Panc1 (cell line): ENCODE measurements around the gene SLC26A11. TPM values are rescaled to one million over a fixed set of nuclear protein-coding genes. Genes with fewer than 3 reads are reported as not detected.
"Not testable (repeated sequence)": the region's sequence is repeated elsewhere in the genome, so short reads cannot be mapped to it uniquely, and the experiment has no call there.

Experiments
- ATAC-seq: fragments of 200-7000 bp; cut with Tn5 transposase; 2 replicates; pipeline ENCODE4 v1.9.1; 2020; ENCODE audit warnings: mild to moderate bottlenecking, moderate library complexity
- BruUV-seq: library from RNA; stranded (reverse); fragments of 400-500 nt; replicated peaks from 2 replicates; lab custom pipeline; 2021; lab: Mats Ljungman, UMichigan
- CTCF ChIA-PET: fragments of 300-600 bp; sonication (Branson Sonifier 250); formaldehyde crosslinking; loops from one replicate; lab custom pipeline; 2022; ENCODE audit warnings: antibody characterized with exemption; lab: Charles Lee
- POLR2A ChIA-PET: fragments of 300-600 bp; sonication (Branson Sonifier 250); formaldehyde crosslinking; loops from one replicate; lab custom pipeline; 2022; ENCODE audit warnings: antibody characterized with exemption; lab: Charles Lee
- DNase-seq: peaks from one replicate; pipeline ENCODE4 v3.0.0-alpha.2; 2010; ENCODE audit warnings: low read depth, low spot score
- H3K27ac ChIP-seq: 2 replicates; pipeline ENCODE4 v1.5.1; 2011; ENCODE audit warnings: mild to moderate bottlenecking, low read length, inconsistent platforms
- H3K27me3 ChIP-seq: fragments of 200-500 bp; sonication (Bioruptor generic); 2 replicates; pipeline ENCODE4 v1.6.0; 2014; ENCODE audit warnings: low read length, inconsistent platforms; ENCODE audit not compliant: control insufficient read depth, insufficient read depth
- H3K36me3 ChIP-seq: fragments of 200-500 bp; sonication (Bioruptor generic); 2 replicates; pipeline ENCODE4 v1.5.1; 2014; ENCODE audit warnings: inconsistent platforms, mild to moderate bottlenecking, low read length, moderate library complexity; ENCODE audit not compliant: control insufficient read depth, insufficient read depth
- H3K4me1 ChIP-seq: 2 replicates; pipeline ENCODE4 v1.5.1; 2011; ENCODE audit warnings: inconsistent platforms, mild to moderate bottlenecking, low read length, moderate library complexity; ENCODE audit not compliant: control insufficient read depth, insufficient read depth
- H3K4me3 ChIP-seq, 2 experiments: 2 replicates each; pipeline ENCODE4 v1.5.1; 2011 to 2012; ENCODE audit warnings: low read depth in 2 of 2, low read length in 2 of 2, mild to moderate bottlenecking in 2 of 2, inconsistent platforms in 1 of 2, moderate library complexity in 1 of 2
- H3K9me3 ChIP-seq: fragments of 200-500 bp; sonication (Bioruptor generic); 2 replicates; pipeline ENCODE4 v1.5.1; 2014; ENCODE audit warnings: low read depth, mild to moderate bottlenecking, inconsistent platforms, low read length, moderate library complexity; ENCODE audit not compliant: control insufficient read depth, insufficient read depth
- POLR2AphosphoS5 ChIP-seq: IDR thresholded peaks from 2 replicates; pipeline ENCODE4 v1.6.1; 2012; ENCODE audit warnings: mild to moderate bottlenecking, low read depth, low read length, moderate library complexity
- SIN3A ChIP-seq: IDR thresholded peaks from 2 replicates; pipeline ENCODE4 v1.6.1; 2012; ENCODE audit warnings: low read depth, mild to moderate bottlenecking, low read length, moderate library complexity, borderline replicate concordance; ENCODE audit not compliant: insufficient read depth
- TCF7L2 ChIP-seq: IDR thresholded peaks from 2 replicates; pipeline ENCODE4 v1.6.1; 2011; ENCODE audit warnings: mild to moderate bottlenecking, low read depth, low read length, inconsistent platforms
- in situ Hi-C: cut with HindIII; loops from 2 replicates; pipeline ENCODE4 v1.10.0; 2016; ENCODE audit warnings: low sequenced_read_pairs, low pct_unique_long_range_greater_than_20kb
- intact Hi-C: fragments of 100-400 bp; cut with micrococcal nuclease; formaldehyde crosslinking; loops from one replicate; pipeline ENCODE4 v1.10.0; 2022; ENCODE audit not compliant: unreplicated experiment
- total RNA-seq: library from RNA; stranded (reverse); gene quantifications from one replicate; pipeline ENCODE4 v1.2.1, GENCODE V29; 2021; ENCODE audit not compliant: unreplicated experiment
- TF ChIP-seq, protein P1 (sequence below): fragments of 450-650 bp; IDR thresholded peaks from 2 replicates; pipeline ENCODE4 v1.5.1; 2017; ENCODE audit warnings: mild to moderate bottlenecking
- TF ChIP-seq, protein P2 (sequence below), 2 experiments: IDR thresholded peaks; 2 replicates each; pipeline ENCODE4 v1.6.1; 2011 to 2012; ENCODE audit warnings: low read depth in 2 of 2, control low read depth in 1 of 2, low read length in 1 of 2, mild to moderate bottlenecking in 1 of 2, moderate library complexity in 1 of 2; ENCODE audit not compliant: insufficient read depth in 1 of 2

SLC26A11 gene
- total RNA-seq, 1 experiment from 2014 or later: 30.9 TPM

DNA sequence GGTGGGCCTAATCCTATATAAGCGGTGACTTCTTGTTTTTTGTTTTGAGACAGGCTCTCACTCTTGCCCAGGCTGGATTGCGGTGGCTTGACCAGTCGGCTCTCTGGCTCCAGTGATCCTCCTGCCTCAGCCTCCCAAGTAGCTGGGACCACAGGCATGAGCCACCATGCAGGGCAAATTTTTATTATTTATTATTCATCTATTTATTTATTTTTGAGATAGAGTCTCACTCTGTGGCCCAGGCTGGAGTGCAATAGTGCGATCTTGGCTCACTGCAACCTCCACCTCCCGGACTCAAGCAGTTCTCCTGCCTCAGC lies 35.8 kb downstream of the SLC26A11 start:
- ATAC-seq: no peak
- Histone ChIP-seq H3K4me3 (no peak overlapping the region), H3K27me3 (no peaks in the 10 kb centered on the region), H3K27ac (peak overlapping the region; percentile 98), H3K36me3 (no peaks in the 10 kb centered on the region; the same call in 1 of the 2 replicates), H3K9me3 (no peaks in the 10 kb centered on the region), H3K4me1 (peaks cover 67% of the 10 kb centered on the region)
- intact Hi-C loops: no loop called here
- no TSS peak for BruUV-seq
- POLR2A ChIA-PET: no interaction called here
- in situ Hi-C loops: no loop called here
- TF ChIP-seq, protein P1, sequence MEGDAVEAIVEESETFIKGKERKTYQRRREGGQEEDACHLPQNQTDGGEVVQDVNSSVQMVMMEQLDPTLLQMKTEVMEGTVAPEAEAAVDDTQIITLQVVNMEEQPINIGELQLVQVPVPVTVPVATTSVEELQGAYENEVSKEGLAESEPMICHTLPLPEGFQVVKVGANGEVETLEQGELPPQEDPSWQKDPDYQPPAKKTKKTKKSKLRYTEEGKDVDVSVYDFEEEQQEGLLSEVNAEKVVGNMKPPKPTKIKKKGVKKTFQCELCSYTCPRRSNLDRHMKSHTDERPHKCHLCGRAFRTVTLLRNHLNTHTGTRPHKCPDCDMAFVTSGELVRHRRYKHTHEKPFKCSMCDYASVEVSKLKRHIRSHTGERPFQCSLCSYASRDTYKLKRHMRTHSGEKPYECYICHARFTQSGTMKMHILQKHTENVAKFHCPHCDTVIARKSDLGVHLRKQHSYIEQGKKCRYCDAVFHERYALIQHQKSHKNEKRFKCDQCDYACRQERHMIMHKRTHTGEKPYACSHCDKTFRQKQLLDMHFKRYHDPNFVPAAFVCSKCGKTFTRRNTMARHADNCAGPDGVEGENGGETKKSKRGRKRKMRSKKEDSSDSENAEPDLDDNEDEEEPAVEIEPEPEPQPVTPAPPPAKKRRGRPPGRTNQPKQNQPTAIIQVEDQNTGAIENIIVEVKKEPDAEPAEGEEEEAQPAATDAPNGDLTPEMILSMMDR: no peak
- no peak for TF ChIP-seq POLR2AphosphoS5
- TF ChIP-seq, protein P2, sequence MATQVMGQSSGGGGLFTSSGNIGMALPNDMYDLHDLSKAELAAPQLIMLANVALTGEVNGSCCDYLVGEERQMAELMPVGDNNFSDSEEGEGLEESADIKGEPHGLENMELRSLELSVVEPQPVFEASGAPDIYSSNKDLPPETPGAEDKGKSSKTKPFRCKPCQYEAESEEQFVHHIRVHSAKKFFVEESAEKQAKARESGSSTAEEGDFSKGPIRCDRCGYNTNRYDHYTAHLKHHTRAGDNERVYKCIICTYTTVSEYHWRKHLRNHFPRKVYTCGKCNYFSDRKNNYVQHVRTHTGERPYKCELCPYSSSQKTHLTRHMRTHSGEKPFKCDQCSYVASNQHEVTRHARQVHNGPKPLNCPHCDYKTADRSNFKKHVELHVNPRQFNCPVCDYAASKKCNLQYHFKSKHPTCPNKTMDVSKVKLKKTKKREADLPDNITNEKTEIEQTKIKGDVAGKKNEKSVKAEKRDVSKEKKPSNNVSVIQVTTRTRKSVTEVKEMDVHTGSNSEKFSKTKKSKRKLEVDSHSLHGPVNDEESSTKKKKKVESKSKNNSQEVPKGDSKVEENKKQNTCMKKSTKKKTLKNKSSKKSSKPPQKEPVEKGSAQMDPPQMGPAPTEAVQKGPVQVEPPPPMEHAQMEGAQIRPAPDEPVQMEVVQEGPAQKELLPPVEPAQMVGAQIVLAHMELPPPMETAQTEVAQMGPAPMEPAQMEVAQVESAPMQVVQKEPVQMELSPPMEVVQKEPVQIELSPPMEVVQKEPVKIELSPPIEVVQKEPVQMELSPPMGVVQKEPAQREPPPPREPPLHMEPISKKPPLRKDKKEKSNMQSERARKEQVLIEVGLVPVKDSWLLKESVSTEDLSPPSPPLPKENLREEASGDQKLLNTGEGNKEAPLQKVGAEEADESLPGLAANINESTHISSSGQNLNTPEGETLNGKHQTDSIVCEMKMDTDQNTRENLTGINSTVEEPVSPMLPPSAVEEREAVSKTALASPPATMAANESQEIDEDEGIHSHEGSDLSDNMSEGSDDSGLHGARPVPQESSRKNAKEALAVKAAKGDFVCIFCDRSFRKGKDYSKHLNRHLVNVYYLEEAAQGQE (IDR thresholded peaks at IDR 0.05; ENCODE audit: insufficient read depth in 1 of 2, low read depth in 2 of 2, low read length in 1 of 2): no peak
- no peak for TF ChIP-seq TCF7L2
- TF ChIP-seq SIN3A: no peak
- CTCF ChIA-PET: interaction anchor here (0.6 kb wide), 1 partner anchor 154 kb away, joined by 5 read pairs; the partner anchor contains the start of gene GAA
- DNase-seq: no peak

DNA sequence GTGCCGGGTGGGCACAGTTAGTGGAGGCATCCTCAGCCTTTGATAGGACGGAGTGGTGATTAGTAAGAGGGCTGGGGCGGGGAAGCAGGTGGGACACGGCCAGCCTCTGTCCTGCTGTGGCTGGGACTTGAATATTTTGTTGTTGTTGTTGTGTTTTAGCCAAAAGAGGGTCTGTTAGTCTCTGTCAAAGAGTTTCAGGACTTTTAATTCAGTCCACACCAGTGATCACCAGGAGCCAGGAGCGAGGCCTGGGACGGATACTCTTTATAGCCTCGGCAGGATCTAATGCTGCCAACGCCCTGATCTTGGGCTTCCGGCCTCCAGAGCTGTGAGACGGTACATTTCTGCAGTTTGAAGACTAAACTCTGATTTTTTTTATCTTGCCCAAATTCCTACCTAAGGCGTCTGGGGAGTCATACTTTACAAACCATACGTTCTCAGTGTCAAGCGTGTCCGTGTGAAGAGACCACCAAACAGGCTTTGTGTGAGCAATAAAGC lies 37.5 kb downstream of the SLC26A11 start:
- DNase-seq (no peak), ATAC-seq (no peak)
- Histone ChIP-seq H3K9me3 (no peaks in the 10 kb centered on the region), H3K36me3 (no peaks in the 10 kb centered on the region; the same call in 1 of the 2 replicates), H3K4me1 (peaks cover 73% of the 10 kb centered on the region), H3K27me3 (no peaks in the 10 kb centered on the region), H3K27ac (peak overlapping the region; percentile 98), H3K4me3 (no peak overlapping the region)
- no peak for TF ChIP-seq SIN3A
- TF ChIP-seq, protein P1: no peak
- TF ChIP-seq, protein P2 (IDR thresholded peaks at IDR 0.05; ENCODE audit: insufficient read depth in 1 of 2, low read depth in 2 of 2, low read length in 1 of 2): no peak
- TF ChIP-seq POLR2AphosphoS5: no peak
- TF ChIP-seq TCF7L2: no peak
- no TSS peak for BruUV-seq
- in situ Hi-C loops: no loop called here
- POLR2A ChIA-PET: no interaction called here
- CTCF ChIA-PET: no interaction called here
- intact Hi-C loops: no loop called here

DNA sequence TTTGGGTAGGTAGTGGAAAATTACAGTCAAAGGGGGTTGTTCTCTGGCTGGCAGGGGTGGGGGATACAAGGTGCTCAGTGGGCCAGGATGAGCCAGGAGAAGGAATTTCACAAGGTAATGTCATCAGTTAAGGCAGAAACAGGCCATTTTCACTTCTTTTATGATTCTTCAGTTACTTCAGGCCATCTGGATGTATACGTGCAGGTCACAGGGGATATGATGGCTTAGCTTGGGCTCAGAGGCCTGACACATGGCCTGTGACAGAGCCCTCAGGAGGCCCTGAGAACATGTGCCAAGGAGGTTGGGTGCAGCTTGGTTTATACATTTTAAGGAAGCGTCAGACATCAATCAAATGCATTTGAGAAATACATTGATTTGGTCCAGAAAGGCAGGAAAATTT lies 38.1 kb downstream of the SLC26A11 start:
- H3K36me3 ChIP-seq, DNase-seq, BruUV-seq, intact Hi-C loops, POLR2A ChIA-PET, H3K9me3 ChIP-seq, in situ Hi-C loops, ATAC-seq, H3K27me3 ChIP-seq, CTCF ChIA-PET, H3K4me3 ChIP-seq: not testable (repeated sequence)
- peak overlapping the region; percentile 98 for H3K27ac ChIP-seq
- peaks cover 73% of the 10 kb centered on the region for H3K4me1 ChIP-seq
